HepG2 (cell line): ENCODE data around the gene NDRG2. TPM values are rescaled to one million over a fixed set of nuclear protein-coding genes. Genes with fewer than 3 reads are reported as not detected.
A peak's percentile ranks its signal among the peaks of the same experiment; 100 is the strongest.

ENCODE experiments used
- AGO1 ChIP-seq: fragments of 200-400 bp; formaldehyde crosslinking; IDR thresholded peaks from 2 replicates; pipeline ENCODE4 v1.6.1; 2017; ENCODE audit warnings: mild to moderate bottlenecking, low read depth, low read length, moderate library complexity; ENCODE audit not compliant: poor library complexity, severe bottlenecking
- BHLHE40 ChIP-seq: IDR thresholded peaks from 2 replicates; pipeline ENCODE4 v1.6.1; 2011; ENCODE audit warnings: low read length, improper control_type of control experiment
- HIVEP1 ChIP-seq: sonication (generic); formaldehyde crosslinking; IDR thresholded peaks from 2 replicates; pipeline ENCODE4 v1.4.0; 2020; ENCODE audit warnings: mild to moderate bottlenecking, missing genetic modification reagents
- KDM4B ChIP-seq: sonication (generic); formaldehyde crosslinking; IDR thresholded peaks from 2 replicates; pipeline ENCODE4 v1.4.0; 2020; ENCODE audit warnings: missing genetic modification reagents
- LRRFIP1 ChIP-seq: sonication (generic); formaldehyde crosslinking; conservative IDR thresholded peaks from 2 replicates; pipeline ENCODE4 v1.4.0; 2020; ENCODE audit warnings: missing genetic modification reagents
- MTA3 ChIP-seq: sonication (generic); formaldehyde crosslinking; IDR thresholded peaks from 2 replicates; pipeline ENCODE4 v1.4.0; 2020; ENCODE audit warnings: missing genetic modification reagents
- MTF1 ChIP-seq: sonication (generic); formaldehyde crosslinking; IDR thresholded peaks from 2 replicates; pipeline ENCODE4 v1.5.0; 2020; ENCODE audit warnings: missing genetic modification reagents
- POLR2A ChIP-seq, 2 experiments: IDR thresholded peaks; 2 replicates each; pipeline ENCODE4 v1.6.1; 2011; ENCODE audit warnings: low read depth in 2 of 2, low read length in 2 of 2, mild to moderate bottlenecking in 1 of 2, moderate library complexity in 1 of 2; ENCODE audit not compliant: insufficient read depth in 1 of 2
- PRMT3 ChIP-seq: sonication (generic); formaldehyde crosslinking; IDR thresholded peaks from 2 replicates; pipeline ENCODE4 v1.8.1; 2022; ENCODE audit warnings: low read depth, mild to moderate bottlenecking, moderate library complexity, missing genetic modification reagents, borderline replicate concordance
- REXO4 ChIP-seq: sonication (generic); formaldehyde crosslinking; IDR thresholded peaks from 2 replicates; pipeline ENCODE4 v1.8.0; 2022; ENCODE audit warnings: missing genetic modification reagents, mild to moderate bottlenecking, borderline replicate concordance
- ZFP91 ChIP-seq: sonication (generic); formaldehyde crosslinking; IDR thresholded peaks from 2 replicates; pipeline ENCODE4 v1.9.0; 2022; ENCODE audit warnings: missing genetic modification reagents, mild to moderate bottlenecking, borderline replicate concordance
- ZIK1 ChIP-seq: sonication (generic); formaldehyde crosslinking; IDR thresholded peaks from 2 replicates; pipeline ENCODE4 v1.5.0; 2020; ENCODE audit warnings: mild to moderate bottlenecking, low read depth, missing genetic modification reagents, borderline replicate concordance
- ZNF143 ChIP-seq: sonication (generic); formaldehyde crosslinking; IDR thresholded peaks from 2 replicates; pipeline ENCODE4 v1.4.0; 2020; ENCODE audit warnings: missing genetic modification reagents
- ZNF431 ChIP-seq: sonication (generic); formaldehyde crosslinking; IDR thresholded peaks from 2 replicates; pipeline ENCODE4 v1.9.0; 2022; ENCODE audit warnings: missing genetic modification reagents, low read depth, mild to moderate bottlenecking, borderline replicate concordance
- ZNF543 ChIP-seq: sonication (generic); formaldehyde crosslinking; IDR thresholded peaks from 2 replicates; pipeline ENCODE4 v1.4.0; 2020; ENCODE audit warnings: mild to moderate bottlenecking, missing genetic modification reagents
- ZNF770 ChIP-seq: sonication (generic); formaldehyde crosslinking; IDR thresholded peaks from 2 replicates; pipeline ENCODE4 v1.5.0; 2020; ENCODE audit warnings: mild to moderate bottlenecking, missing genetic modification reagents
- polyA plus RNA-seq, 8 experiments: library from polyadenylated mRNA; depleted of rRNA in 3 of 8; stranded (reverse) in 7 of 8; unstranded in 1 of 8; fragments of >200 nt; fragmentation: Illumina TruSeq in 4 of 8; extraction: Trizol in 4 of 8; gene quantifications; 2 replicates each; pipeline versions ENCODE4 v1.2.1 to v1.2.3, GENCODE V29; 2011 to 2016; ENCODE audit warnings: low read depth in 4 of 8, missing spikeins in 1 of 8, mixed read lengths in 1 of 8; ENCODE audit not compliant: insufficient read depth in 1 of 8
- total RNA-seq, 5 experiments: library from RNA; depleted of rRNA; stranded (reverse); fragments of >200 nt; fragmentation: Illumina TruSeq; extraction: Trizol; gene quantifications; 2 replicates each; pipeline ENCODE4 v1.2.3, GENCODE V29; 2016; ENCODE audit warnings: low read depth in 1 of 5
- TF ChIP-seq, protein P1 (sequence below): sonication (generic); formaldehyde crosslinking; IDR thresholded peaks from 2 replicates; pipeline ENCODE4 v1.4.0; 2020; ENCODE audit warnings: mild to moderate bottlenecking, missing genetic modification reagents
- TF ChIP-seq, protein P2 (sequence below): sonication (generic); formaldehyde crosslinking; IDR thresholded peaks from 2 replicates; pipeline ENCODE4 v1.4.0; 2020; ENCODE audit warnings: mild to moderate bottlenecking, missing genetic modification reagents

The NDRG2 gene
- total and polyA plus RNA-seq, 2 of the 13 experiments (the other 11 are each of a cell fraction or from before 2014, with no cell fraction given), result 27.2 to 189 TPM

DNA sequence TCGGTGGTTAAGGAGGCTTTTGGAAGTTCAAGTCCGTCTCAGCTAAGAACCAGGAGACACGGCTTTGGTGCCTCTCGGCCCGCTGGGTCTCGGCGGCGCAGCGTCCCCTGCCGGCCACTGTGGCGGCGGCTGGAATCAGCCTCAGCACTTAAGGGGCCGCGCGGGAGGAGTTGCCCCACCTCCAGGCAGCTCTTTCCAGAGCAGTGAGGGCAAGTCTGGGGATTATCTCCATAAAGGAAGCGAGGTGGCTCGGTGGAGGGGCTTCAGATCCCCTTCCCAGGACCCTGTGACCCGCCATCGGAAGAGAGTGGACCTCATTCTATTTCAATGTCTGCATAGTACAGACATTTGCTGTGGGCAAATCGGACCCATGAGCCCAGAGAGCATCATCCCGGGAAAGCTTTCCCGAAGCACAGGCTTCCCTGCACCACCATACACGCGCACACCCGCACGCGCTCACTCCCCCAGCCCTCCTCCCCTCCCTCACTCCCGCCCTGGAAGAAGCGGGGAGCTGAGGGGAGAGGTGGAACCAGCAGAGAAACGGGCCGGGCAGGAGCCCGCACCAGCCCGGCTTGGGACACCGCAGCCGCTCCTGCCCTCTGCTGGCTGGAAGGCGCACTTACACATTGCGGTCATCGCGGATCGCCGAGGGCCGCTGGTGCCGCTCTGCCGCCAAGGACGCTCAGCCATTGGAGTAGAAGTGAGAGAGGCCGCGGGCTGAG is 53.7 kb downstream of the NDRG2 start (continued):
- TF ChIP-seq ZNF770 (CRISPR knock-in tag) (no peak), ZFP91 (peak; percentile 89), KDM4B (CRISPR knock-in tag) (peak; percentile 87; the same call in 1 of the 2 replicates), PRMT3 (CRISPR knock-in tag) (no peak), MTF1 (CRISPR knock-in tag) (no peak), MTA3 (CRISPR knock-in tag) (no peak), REXO4 (CRISPR knock-in tag) (no peak), AGO1 (peak; percentile 85), LRRFIP1 (CRISPR knock-in tag) (no peak), HIVEP1 (peak; percentile 54), ZIK1 (CRISPR knock-in tag) (0 out of 2 replicates have a peak, but pooled peaks have one; percentile 1), BHLHE40 (0 out of 2 replicates have a peak, but pooled peaks have one; percentile 20), ZNF543 (CRISPR knock-in tag) (no peak), ZNF143 (no peak), ZNF431 (no peak; the same call in 1 of the 2 replicates), POLR2A (IDR thresholded peaks at IDR 0.05; ENCODE audit: insufficient read depth in 1 of 2, low read depth in 2 of 2, low read length in 2 of 2) (0 out of 4 replicates have a peak, but pooled peaks of 1 of the 2 experiments have one; percentile 0)
- TF ChIP-seq, protein P1, sequence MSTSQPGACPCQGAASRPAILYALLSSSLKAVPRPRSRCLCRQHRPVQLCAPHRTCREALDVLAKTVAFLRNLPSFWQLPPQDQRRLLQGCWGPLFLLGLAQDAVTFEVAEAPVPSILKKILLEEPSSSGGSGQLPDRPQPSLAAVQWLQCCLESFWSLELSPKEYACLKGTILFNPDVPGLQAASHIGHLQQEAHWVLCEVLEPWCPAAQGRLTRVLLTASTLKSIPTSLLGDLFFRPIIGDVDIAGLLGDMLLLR (CRISPR knock-in tag), result no peak; the same call in none of the 2 replicates
- TF ChIP-seq, protein P2, sequence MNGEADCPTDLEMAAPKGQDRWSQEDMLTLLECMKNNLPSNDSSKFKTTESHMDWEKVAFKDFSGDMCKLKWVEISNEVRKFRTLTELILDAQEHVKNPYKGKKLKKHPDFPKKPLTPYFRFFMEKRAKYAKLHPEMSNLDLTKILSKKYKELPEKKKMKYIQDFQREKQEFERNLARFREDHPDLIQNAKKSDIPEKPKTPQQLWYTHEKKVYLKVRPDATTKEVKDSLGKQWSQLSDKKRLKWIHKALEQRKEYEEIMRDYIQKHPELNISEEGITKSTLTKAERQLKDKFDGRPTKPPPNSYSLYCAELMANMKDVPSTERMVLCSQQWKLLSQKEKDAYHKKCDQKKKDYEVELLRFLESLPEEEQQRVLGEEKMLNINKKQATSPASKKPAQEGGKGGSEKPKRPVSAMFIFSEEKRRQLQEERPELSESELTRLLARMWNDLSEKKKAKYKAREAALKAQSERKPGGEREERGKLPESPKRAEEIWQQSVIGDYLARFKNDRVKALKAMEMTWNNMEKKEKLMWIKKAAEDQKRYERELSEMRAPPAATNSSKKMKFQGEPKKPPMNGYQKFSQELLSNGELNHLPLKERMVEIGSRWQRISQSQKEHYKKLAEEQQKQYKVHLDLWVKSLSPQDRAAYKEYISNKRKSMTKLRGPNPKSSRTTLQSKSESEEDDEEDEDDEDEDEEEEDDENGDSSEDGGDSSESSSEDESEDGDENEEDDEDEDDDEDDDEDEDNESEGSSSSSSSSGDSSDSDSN (CRISPR knock-in tag), result peak; percentile 83
